ENCODE measurements around the gene SMARCD3. TPM values are rescaled to one million over a fixed set of nuclear protein-coding genes. Genes with fewer than 3 reads are reported as not detected.

The SMARCD3 gene
- total RNA-seq, 1 experiment from 2014 or later, result 30.3 TPM

GRCh38 chr7:151254851-151255250 lies 6.4 kb upstream of the SMARCD3 start (continued):
- TF ChIP-seq CTCF (IDR thresholded peaks at IDR 0.05 in 2 of 3, conservative IDR thresholded peaks at IDR 0.05 in 1 of 3; ENCODE audit: borderline replicate concordance in 1 of 3, insufficient read depth in 1 of 3, low read depth in 2 of 3, low read length in 2 of 3) (no peak), FOSL1 (IDR thresholded peaks at IDR 0.05; ENCODE audit: low read depth) (no peak), CEBPB (IDR thresholded peaks at IDR 0.05; ENCODE audit: low read depth) (no peak), POLR2AphosphoS5 (IDR thresholded peaks at IDR 0.05; ENCODE audit: low read depth, low read length) (no peak), SP1 (IDR thresholded peaks at IDR 0.05; ENCODE audit: low read depth) (no peak), JUND (IDR thresholded peaks at IDR 0.05) (no peak)

- no TSS peak for BruUV-seq (replicated peaks)
- TF ChIP-seq SRF (IDR thresholded peaks at IDR 0.05; ENCODE audit: low read depth), result no peak
- no peak for TF ChIP-seq SP1 (IDR thresholded peaks at IDR 0.05; ENCODE audit: low read depth)
- no peak for TF ChIP-seq CBX3 (IDR thresholded peaks at IDR 0.05; ENCODE audit: low read depth)
- no peak for TF ChIP-seq JUND (IDR thresholded peaks at IDR 0.05)
- Histone ChIP-seq H3K27ac (ENCODE audit: low read depth, low read length) (no peak overlapping the region), H4K20me1 (ENCODE audit: insufficient read depth) (no peaks in the 10 kb centered on the region), H3K4me3 (replicated peaks in 1 of 2; ENCODE audit: low read depth in 1 of 2, low read length in 2 of 2) (no peak overlapping the region), H3K9me3 (ENCODE audit: control insufficient read depth in 1 of 2, insufficient read depth in 1 of 2, low read depth in 1 of 2, low read length in 2 of 2) (no peaks in the 10 kb centered on the region), H3K36me3 (ENCODE audit: control insufficient read depth in 1 of 2, insufficient read depth in 2 of 2, low read length in 2 of 2) (no peaks in the 10 kb centered on the region), H3K4me2 (ENCODE audit: low read length) (no peak overlapping the region), H3K79me2 (ENCODE audit: insufficient read depth, low read length) (no peaks in the 10 kb centered on the region), H3K9me2 (ENCODE audit: insufficient read depth) (no peaks in the 10 kb centered on the region), H3K9ac (ENCODE audit: low read length) (no peak overlapping the region), H3K27me3 (ENCODE audit: insufficient read depth, low read length) (no peaks in the 10 kb centered on the region), H2AFZ (ENCODE audit: low read depth, low read length, poor library complexity, severe bottlenecking) (no peak overlapping the region), H3K4me1 (ENCODE audit: control insufficient read depth in 1 of 2, insufficient read depth in 2 of 2, low read length in 2 of 2) (peaks cover 19 to 32% of the 10 kb centered on the region in 2 experiments)
- POLR2A ChIA-PET, result no interaction called here
- RAD21 ChIA-PET (ENCODE audit: low non-redundant PET in 1 of 2, low total read pairs in 2 of 2, uncharacterized antibody in 2 of 2, unreplicated experiment in 2 of 2), result no interaction called here
- no peak for ATAC-seq
- DNase-seq (ENCODE audit: low read depth, low spot score), result no peak
- CTCF ChIA-PET, result interaction anchor here (2.3 kb wide), 1 partner anchor 10 kb away, joined by 6 read pairs; no protein-coding TSS in a partner anchor
- intact Hi-C loops (cut with micrococcal nuclease), result no loop called here
Observed at GRCh38 chr7:151254316-151254715, 5.8 kb upstream of the SMARCD3 start.
